Measurements from ENCODE around the gene C4orf33. TPM values are rescaled to one million over a fixed set of nuclear protein-coding genes. Genes with fewer than 3 reads are reported as not detected.
"Not testable (repeated sequence)": the region's sequence is repeated elsewhere in the genome, so short reads cannot be mapped to it uniquely, and the experiment has no call there.

Gene C4orf33, protein sequence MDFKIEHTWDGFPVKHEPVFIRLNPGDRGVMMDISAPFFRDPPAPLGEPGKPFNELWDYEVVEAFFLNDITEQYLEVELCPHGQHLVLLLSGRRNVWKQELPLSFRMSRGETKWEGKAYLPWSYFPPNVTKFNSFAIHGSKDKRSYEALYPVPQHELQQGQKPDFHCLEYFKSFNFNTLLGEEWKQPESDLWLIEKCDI
- total RNA-seq = 10 to 100 TPM; 13.6 to 14.6 TPM

DNA sequence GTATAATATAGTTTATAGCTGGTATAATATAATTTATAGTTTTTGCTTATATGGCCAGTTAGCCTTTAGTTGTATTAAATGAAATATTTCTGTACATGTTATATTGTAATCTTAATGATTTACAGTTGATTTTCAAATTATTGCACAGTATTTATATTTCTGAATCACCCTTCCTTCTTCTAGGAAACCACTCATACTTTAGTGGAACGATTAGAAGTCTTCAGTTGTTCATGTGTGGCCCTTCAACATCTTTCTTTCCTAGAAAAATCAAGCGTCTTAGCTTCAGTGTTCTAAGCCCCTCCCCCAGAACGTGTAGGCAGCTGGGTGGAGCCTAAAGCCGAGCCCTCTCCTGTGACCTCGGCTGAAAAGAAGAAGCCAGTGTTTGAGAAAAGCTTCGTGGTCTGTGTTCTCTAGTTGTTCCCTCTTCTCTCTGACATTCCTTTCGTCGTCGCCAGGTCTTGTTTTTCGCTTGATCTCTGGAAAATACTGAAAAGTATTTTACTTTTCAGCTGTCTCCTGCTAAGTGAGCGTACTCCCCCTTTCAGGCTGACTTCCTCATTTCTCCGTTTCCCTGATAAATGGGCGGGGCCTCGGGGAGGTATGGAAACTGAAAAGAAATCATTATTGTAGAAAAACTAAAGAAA lies at the start of gene C4orf33:
Gene C4orf33, plus strand, starts transcription at position 342 of the 644 bp plus-strand sequence. CDS start 6,459 bp downstream, outside the sequence.
- H3K4me3 Mint-ChIP-seq = peak within 1 kb of the TSS; percentile 96
- H3K4me1 Mint-ChIP-seq = peaks cover 14% of the 10 kb centered on the region
- H3K27ac Mint-ChIP-seq = peak within 1 kb of the TSS; percentile 98
- no peaks in the 10 kb centered on the region for H3K9me3 Mint-ChIP-seq
- no peaks in the 10 kb centered on the region for H3K27me3 Mint-ChIP-seq
- peaks cover 2% of the 10 kb centered on the region for H3K36me3 Mint-ChIP-seq
- DNase-seq = peak; percentile 76

DNA sequence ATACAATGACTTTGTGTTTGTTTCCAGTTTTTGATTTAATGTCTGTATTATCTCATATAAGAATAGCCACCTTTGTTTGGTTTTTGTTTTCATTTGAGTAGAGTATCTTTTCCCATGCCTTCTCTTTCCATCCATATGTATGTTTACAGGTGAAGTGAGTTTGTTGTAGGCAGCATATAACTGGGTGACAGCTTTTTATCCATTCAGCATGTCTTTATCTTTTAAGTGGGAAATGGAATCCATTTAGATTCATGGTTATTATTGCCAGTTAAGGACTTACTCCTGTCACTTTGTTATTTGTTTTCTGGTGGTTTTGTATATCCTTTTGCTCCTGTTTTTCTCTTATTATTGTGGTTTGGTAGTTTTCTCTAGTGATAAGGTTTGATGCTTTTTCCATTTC lies 36.9 kb upstream of the C4orf33 start:
- no peak overlapping the region for H3K4me3 Mint-ChIP-seq
- H3K36me3 Mint-ChIP-seq = peaks cover 67% of the 10 kb centered on the region
- no peak overlapping the region for H3K27ac Mint-ChIP-seq
- no peaks in the 10 kb centered on the region for H3K4me1 Mint-ChIP-seq
- peaks cover 60% of the 10 kb centered on the region for H3K9me3 Mint-ChIP-seq
- DNase-seq = no peak
- H3K27me3 Mint-ChIP-seq = no peaks in the 10 kb centered on the region

GRCh38 chr4:129062580-129062979 lies 33.4 kb upstream of the C4orf33 start:
- H3K4me1 Mint-ChIP-seq = no peaks in the 10 kb centered on the region
- H3K27me3 Mint-ChIP-seq = no peaks in the 10 kb centered on the region
- H3K9me3 Mint-ChIP-seq = peaks cover 42% of the 10 kb centered on the region
- H3K36me3 Mint-ChIP-seq = peaks cover 56% of the 10 kb centered on the region
- H3K4me3 Mint-ChIP-seq = no peak overlapping the region
- no peak for DNase-seq
- H3K27ac Mint-ChIP-seq = no peak overlapping the region

DNA sequence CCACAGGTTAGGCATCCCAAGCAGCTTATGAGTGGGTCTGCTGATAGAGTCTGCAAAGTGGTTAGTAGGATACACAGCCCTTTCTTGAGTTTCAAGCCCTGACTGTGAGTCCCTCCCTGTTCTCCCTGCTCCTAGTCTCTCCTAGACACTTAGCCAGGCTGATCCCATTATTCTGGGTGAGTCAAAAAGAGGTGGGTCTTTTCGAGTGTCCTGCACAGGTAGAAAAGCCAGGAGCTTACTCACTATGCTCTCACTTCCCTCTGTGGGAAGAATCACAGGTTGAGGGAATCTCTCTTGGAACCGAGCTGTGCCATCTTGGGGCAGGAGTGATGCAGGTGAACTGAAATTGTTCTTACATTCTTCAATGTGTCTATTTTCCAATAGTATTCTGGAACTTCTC lies 32.3 kb upstream of the C4orf33 start:
- DNase-seq = no peak
- peaks cover 66% of the 10 kb centered on the region for H3K36me3 Mint-ChIP-seq
- peaks cover 46% of the 10 kb centered on the region for H3K9me3 Mint-ChIP-seq

DNA sequence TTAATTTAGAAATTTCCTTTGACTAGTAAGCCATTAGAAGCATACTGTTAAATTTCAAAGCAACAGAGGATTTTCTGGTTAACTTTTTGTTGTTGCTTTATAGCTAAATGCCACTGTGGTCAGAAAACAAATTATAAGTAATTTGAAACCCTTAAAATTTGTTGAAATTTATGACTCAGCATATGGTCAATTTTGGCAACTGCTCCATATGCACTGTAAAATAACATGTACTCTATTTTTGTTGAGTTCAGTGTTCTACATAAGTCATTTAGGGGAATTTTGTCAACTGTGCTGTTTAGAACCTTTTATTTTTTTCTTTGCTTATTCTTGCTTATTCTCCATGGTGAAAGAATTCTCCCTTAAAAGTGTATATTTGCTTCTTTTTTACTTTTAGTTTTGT lies 31.2 kb upstream of the C4orf33 start:
- Mint-ChIP-seq H3K36me3 (peaks cover 68% of the 10 kb centered on the region), H3K27ac (no peak overlapping the region), H3K27me3 (no peaks in the 10 kb centered on the region), H3K4me1 (peaks cover 5% of the 10 kb centered on the region), H3K9me3 (peaks cover 52% of the 10 kb centered on the region), H3K4me3 (no peak overlapping the region)
- no peak for DNase-seq

More for the DNA sequence above, 32.3 kb upstream of the C4orf33 start:
- Mint-ChIP-seq H3K27me3 (no peaks in the 10 kb centered on the region), H3K4me3 (no peak overlapping the region), H3K4me1 (peaks cover 1% of the 10 kb centered on the region), H3K27ac (no peak overlapping the region)

DNA sequence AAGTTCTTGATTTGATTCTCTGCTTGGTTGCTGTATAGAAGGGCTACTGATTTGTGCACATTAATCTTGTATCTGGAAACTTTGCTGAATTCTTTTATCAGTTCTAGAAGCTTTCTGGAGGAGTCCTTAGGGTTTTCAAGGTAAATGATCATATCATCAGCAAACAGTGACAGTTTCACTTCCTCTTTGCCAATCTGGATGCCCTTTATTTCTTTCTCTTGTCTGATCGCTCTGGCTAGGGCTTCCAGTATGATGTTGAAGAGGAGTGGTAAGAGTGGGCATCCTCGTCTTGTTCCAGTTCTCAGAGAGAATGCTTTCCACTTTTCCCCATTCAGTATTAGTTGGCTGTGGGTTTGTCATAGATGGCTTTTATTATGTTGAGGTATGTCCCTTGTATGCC lies 26.4 kb upstream of the C4orf33 start:
- peaks cover 48% of the 10 kb centered on the region for H3K9me3 Mint-ChIP-seq
- H3K36me3 Mint-ChIP-seq = peaks cover 60% of the 10 kb centered on the region

DNA sequence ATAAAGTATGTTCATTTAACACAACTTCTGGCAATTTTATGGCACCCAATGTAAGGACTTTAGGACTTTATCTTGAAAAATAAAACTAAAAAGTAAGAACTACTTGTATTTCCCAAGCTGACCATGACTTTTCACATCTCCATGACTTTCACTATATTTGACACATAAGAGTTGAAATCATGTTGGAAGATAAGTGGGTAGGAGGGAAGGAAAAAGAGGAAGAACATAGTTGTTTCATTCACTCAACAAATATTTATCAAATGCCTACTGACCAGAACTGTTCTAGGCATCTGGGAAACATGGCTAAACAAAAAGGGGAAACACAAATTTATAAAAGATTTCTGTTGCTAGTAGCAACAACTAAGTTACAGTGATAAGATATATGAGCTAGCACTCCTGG lies 18.6 kb upstream of the C4orf33 start:
- H3K9me3 Mint-ChIP-seq = peaks cover 22% of the 10 kb centered on the region
- peaks cover 2% of the 10 kb centered on the region for H3K4me1 Mint-ChIP-seq
- peaks cover 69% of the 10 kb centered on the region for H3K36me3 Mint-ChIP-seq
- no peak for DNase-seq
- no peak overlapping the region for H3K4me3 Mint-ChIP-seq
- H3K27ac Mint-ChIP-seq = no peak overlapping the region
- no peaks in the 10 kb centered on the region for H3K27me3 Mint-ChIP-seq

More for the DNA sequence above, 26.4 kb upstream of the C4orf33 start:
- not testable (repeated sequence) for H3K27ac Mint-ChIP-seq, DNase-seq, H3K27me3 Mint-ChIP-seq, H3K4me1 Mint-ChIP-seq, H3K4me3 Mint-ChIP-seq

DNA sequence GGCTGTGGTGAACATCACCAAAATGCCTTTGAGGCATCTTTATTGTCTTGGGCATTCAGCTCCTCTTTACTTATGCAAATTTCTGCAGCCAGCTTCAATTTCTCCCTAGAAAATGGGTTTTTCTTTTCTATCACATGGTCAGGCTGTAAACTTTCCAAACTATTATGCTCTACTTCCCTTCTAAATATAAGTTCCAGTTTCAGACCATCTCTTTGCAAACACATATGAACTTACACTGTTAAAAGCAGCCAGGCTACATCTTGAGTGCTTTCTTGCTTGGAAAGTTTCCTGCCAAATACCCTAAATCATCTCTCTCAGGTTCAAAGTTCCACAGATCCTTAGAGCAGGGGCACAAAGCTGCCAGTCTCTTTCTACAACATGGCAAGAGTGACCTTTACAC lies 15.8 kb upstream of the C4orf33 start:
- peaks cover 62% of the 10 kb centered on the region for H3K36me3 Mint-ChIP-seq
- H3K9me3 Mint-ChIP-seq = peaks cover 12% of the 10 kb centered on the region
- no peak overlapping the region for H3K27ac Mint-ChIP-seq
- H3K4me3 Mint-ChIP-seq = no peak overlapping the region
- H3K27me3 Mint-ChIP-seq = no peaks in the 10 kb centered on the region
- H3K4me1 Mint-ChIP-seq = peaks cover 11% of the 10 kb centered on the region
- DNase-seq = no peak

GRCh38 chr4:129082302-129082701 lies 13.7 kb upstream of the C4orf33 start:
- H3K4me3 Mint-ChIP-seq = no peak overlapping the region
- H3K27ac Mint-ChIP-seq = no peak overlapping the region
- H3K36me3 Mint-ChIP-seq = peaks cover 56% of the 10 kb centered on the region
- H3K27me3 Mint-ChIP-seq = no peaks in the 10 kb centered on the region
- peaks cover 16% of the 10 kb centered on the region for H3K9me3 Mint-ChIP-seq
- no peak for DNase-seq
- H3K4me1 Mint-ChIP-seq = peaks cover 17% of the 10 kb centered on the region

DNA sequence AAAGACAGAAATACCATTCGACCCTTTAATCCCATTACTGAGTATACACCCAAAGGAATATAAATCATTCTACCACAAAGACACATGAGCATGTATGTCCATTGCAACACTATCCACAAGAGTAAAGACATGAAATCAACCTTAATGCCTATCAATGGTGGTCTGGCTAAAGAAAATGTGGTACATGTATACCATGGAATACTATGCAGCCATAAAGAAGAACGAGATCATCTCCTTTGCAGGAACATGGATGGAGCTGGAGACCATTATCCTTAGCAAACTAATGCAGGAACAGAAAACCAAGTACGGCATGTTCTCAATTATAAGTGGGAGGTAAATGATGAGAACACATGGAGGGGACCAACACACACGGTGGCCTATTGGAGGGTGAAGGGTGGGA lies 10.5 kb upstream of the C4orf33 start:
- H3K27me3 Mint-ChIP-seq = no peaks in the 10 kb centered on the region
- no peak overlapping the region for H3K4me3 Mint-ChIP-seq
- no peak overlapping the region for H3K27ac Mint-ChIP-seq
- peaks cover 10% of the 10 kb centered on the region for H3K9me3 Mint-ChIP-seq
- peaks cover 32% of the 10 kb centered on the region for H3K4me1 Mint-ChIP-seq
- peaks cover 39% of the 10 kb centered on the region for H3K36me3 Mint-ChIP-seq
- no peak for DNase-seq

DNA sequence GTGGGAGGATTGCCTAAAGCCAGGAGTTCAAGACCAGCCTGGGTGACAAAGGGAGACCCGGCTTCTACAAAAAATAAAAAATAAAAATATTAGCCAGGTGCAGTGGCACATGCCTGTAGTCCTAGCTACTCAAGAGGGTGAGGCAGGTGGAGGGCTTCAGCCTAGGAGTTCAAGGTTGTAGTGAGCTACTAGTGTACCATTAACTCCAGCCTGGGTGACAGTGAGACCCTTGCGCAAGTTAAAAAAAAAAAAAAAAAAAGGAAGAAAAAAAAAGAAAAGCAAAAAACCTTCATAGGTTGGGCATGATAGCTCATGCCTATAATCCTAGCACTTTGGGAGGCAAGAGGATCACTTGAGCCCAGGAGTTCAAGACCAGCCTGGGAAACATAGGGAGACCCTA lies 8.4 kb upstream of the C4orf33 start:
- peaks cover 4% of the 10 kb centered on the region for H3K9me3 Mint-ChIP-seq
- no peak overlapping the region for H3K27ac Mint-ChIP-seq
- peaks cover 23% of the 10 kb centered on the region for H3K36me3 Mint-ChIP-seq
- DNase-seq = no peak
- H3K4me1 Mint-ChIP-seq = peaks cover 29% of the 10 kb centered on the region
- no peaks in the 10 kb centered on the region for H3K27me3 Mint-ChIP-seq
- no peak overlapping the region for H3K4me3 Mint-ChIP-seq

DNA sequence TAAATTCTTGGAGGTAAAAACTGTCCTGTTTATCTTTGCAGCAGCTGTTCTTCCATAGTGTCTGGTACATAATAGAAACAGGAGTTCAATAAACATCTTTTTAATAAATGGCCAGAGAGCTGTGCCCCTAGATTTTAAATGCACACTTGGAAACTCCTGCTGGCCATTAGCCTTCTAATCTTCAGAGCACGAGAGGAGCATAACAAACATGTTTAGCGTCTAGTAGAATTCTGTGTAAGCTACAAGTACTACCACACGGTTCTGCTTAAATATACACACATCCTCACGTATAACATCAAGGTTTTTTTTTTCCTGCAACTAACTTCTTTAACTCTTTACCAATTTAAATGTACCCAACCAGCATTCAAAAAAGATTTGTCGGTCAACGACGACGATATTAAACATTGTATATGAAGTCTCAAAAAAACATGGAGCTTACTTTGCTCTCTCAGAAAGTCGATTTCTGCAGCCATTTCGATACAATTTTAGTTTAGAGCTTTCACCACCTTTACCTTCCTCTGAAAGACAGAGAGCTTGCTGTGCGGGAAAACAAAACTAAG lies 3.2 kb upstream of the C4orf33 start:
- no peak for DNase-seq
- no peaks in the 10 kb centered on the region for H3K9me3 Mint-ChIP-seq
- H3K27me3 Mint-ChIP-seq = no peaks in the 10 kb centered on the region
- peaks cover 29% of the 10 kb centered on the region for H3K4me1 Mint-ChIP-seq
- no peak overlapping the region for H3K4me3 Mint-ChIP-seq
- H3K36me3 Mint-ChIP-seq = peaks cover 6% of the 10 kb centered on the region
- H3K27ac Mint-ChIP-seq = no peak overlapping the region

- H3K4me1 Mint-ChIP-seq = peaks cover 28% of the 10 kb centered on the region
- DNase-seq = peak; percentile 95
- H3K27me3 Mint-ChIP-seq = no peaks in the 10 kb centered on the region
- peak within 1 kb of the TSS; percentile 5 for H3K27ac Mint-ChIP-seq
- no peaks in the 10 kb centered on the region for H3K9me3 Mint-ChIP-seq
- H3K4me3 Mint-ChIP-seq = peak within 1 kb of the TSS; percentile 51
- peaks cover 6% of the 10 kb centered on the region for H3K36me3 Mint-ChIP-seq
Observed at GRCh38 chr4:129093191-129093920, 2.6 kb upstream of the C4orf33 start, which contains the start of gene SCLT1. Gene SCLT1, minus strand, starts transcription at chr4:129093539. Its CDS starts 436 bp downstream, at chr4:129093103.

DNA sequence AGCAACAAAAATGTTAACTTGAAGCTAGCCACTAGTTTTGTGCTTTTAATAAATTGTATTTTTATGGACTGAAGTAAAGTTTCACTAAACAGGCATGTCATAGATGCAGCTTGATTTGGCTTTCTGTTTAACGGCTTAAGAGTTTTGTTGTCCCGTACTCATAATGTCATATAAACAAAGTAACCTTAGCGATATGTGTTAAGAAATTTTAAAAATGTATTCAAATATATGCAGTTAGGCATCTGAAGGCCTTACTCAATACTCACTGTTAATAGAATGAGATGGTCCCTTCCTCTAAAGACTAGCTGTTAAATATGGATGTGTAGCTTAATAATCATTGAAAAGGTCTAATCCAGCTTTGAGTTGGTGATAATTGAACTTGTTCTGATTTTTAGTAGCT lies 1.6 kb upstream of the C4orf33 start:
- Mint-ChIP-seq H3K9me3 (no peaks in the 10 kb centered on the region), H3K27me3 (no peaks in the 10 kb centered on the region), H3K4me3 (peak overlapping the region; percentile 51), H3K27ac (peak overlapping the region; percentile 5), H3K4me1 (peaks cover 18% of the 10 kb centered on the region), H3K36me3 (peaks cover 5% of the 10 kb centered on the region)
- no peak for DNase-seq

GRCh38 chr4:129098531-129099001 lies 2.6 kb downstream of the C4orf33 start:
- Mint-ChIP-seq H3K4me3 (no peak overlapping the region), H3K4me1 (peaks cover 13% of the 10 kb centered on the region), H3K27me3 (no peaks in the 10 kb centered on the region), H3K27ac (no peak overlapping the region), H3K36me3 (peaks cover 6% of the 10 kb centered on the region), H3K9me3 (no peaks in the 10 kb centered on the region)
- no peak for DNase-seq
